GM20000 (cell line): ENCODE results near the gene TBC1D1.

Experiments used
- DNase-seq: peaks from one replicate; pipeline ENCODE4 v3.0.0; 2012; ENCODE audit warnings: low spot score
- TF ChIP-seq, protein P1 (sequence below): IDR thresholded peaks from 2 replicates; pipeline ENCODE4 v1.5.1; 2012; ENCODE audit warnings: mild to moderate bottlenecking, control low read depth; ENCODE audit errors: extremely low read depth, missing control alignments

TBC1D1 gene

DNA sequence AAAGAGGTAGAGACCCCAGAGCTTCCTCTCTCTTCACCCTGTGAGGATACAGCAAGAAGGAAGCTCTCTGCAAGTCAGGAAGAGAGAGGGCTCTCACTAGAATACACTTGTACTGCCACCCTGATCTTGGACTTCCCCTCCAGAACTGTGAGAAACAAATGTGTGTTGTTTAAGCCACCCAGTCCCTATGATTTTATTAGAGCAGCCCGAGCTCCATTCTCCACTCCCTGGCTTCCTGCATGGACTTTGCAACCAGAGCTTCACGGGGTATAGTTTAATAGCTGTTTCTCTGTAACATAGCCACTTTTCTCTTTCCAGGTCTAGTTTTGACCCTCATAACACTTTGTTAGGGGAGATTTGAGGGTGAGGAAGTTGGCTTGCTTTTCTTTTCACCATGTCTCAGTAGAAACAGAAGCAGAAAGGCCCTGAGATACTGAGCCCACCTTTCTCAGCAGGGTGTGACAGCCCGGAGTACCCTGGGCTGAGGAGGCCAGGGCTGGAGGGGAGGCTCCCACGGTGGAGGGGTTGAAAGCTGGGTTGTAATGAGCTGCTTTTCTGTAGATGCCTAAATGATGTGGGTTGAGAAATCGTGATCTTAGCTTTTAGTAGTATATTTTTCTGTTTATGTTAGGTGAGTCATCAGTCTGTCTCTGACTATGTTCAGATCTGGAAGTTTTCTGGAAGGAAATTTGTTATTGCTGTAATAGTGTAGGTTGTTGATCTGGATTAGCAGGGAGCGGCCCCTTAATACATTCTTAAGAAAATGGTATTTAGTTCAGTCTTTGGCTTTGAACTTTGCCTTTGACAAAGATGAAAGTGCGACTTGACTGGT is 187.9 kb downstream of the TBC1D1 start:
- TF ChIP-seq, protein P1, sequence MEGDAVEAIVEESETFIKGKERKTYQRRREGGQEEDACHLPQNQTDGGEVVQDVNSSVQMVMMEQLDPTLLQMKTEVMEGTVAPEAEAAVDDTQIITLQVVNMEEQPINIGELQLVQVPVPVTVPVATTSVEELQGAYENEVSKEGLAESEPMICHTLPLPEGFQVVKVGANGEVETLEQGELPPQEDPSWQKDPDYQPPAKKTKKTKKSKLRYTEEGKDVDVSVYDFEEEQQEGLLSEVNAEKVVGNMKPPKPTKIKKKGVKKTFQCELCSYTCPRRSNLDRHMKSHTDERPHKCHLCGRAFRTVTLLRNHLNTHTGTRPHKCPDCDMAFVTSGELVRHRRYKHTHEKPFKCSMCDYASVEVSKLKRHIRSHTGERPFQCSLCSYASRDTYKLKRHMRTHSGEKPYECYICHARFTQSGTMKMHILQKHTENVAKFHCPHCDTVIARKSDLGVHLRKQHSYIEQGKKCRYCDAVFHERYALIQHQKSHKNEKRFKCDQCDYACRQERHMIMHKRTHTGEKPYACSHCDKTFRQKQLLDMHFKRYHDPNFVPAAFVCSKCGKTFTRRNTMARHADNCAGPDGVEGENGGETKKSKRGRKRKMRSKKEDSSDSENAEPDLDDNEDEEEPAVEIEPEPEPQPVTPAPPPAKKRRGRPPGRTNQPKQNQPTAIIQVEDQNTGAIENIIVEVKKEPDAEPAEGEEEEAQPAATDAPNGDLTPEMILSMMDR = no peak
- DNase-seq = no peak

DNA sequence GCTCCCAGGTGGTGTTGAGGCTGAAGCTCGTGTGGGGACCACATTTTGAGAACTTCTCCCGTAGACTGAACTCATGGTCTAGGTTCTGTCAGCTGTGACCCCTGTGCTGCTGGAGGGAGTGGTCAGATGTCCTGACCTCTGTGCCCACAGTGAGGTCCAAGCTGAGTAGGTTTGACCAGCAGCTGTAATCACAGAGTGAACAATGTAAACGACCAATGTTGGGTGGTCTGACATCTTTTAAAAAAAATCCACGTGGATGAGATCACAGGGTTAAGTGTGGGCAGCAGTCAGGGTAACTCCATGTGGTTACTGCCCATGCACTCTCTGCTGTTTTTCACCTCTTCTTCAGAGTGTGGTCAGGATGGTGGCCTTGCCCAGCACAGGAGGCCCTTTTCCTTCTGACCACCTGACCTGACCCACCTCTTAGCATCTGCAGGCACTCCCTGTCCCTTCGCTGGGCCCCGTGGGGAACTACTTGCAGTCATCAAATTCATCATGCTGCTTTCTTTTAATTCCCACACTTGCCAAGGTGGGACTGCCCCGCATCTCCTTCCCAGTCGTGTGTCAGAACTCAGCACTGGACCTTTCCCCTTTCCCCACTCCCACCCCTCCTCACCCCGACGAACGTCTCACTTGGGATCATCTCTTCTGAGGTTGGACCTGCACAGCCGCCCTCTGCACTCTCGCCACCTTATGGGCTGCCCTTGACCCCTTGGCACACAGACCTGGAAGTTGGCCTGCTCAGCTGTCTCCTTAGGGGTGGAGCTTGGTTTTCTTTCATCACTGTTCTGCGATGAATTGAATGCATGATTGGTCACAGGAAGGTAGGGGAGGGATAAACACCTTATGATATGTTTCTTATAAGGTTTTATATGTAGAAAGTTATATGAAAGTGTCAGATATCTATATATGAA is 189.4 kb downstream of the TBC1D1 start:
- no peak for DNase-seq
- TF ChIP-seq, protein P1 = no peak

DNA sequence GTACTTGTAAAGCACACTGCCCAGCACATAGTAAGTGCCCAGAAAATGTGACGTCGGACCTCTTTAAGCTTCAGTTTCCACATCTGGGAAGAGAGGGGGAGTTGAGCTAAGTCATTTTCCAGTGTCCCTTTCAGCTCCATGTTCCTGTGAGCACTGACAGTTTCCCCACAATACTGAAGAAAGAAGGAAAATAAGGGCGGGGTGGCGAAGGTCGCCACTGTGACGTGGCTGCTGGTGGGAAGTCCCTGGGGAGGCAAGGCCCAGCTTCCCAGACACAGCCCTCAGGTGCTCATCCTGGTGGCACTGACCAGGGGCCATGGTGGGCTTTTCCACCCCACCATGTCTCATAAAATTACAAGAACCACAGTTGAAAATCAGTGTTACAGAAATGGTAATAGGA is 191.1 kb downstream of the TBC1D1 start:
- no peak for DNase-seq
- TF ChIP-seq, protein P1 = no peak

DNA sequence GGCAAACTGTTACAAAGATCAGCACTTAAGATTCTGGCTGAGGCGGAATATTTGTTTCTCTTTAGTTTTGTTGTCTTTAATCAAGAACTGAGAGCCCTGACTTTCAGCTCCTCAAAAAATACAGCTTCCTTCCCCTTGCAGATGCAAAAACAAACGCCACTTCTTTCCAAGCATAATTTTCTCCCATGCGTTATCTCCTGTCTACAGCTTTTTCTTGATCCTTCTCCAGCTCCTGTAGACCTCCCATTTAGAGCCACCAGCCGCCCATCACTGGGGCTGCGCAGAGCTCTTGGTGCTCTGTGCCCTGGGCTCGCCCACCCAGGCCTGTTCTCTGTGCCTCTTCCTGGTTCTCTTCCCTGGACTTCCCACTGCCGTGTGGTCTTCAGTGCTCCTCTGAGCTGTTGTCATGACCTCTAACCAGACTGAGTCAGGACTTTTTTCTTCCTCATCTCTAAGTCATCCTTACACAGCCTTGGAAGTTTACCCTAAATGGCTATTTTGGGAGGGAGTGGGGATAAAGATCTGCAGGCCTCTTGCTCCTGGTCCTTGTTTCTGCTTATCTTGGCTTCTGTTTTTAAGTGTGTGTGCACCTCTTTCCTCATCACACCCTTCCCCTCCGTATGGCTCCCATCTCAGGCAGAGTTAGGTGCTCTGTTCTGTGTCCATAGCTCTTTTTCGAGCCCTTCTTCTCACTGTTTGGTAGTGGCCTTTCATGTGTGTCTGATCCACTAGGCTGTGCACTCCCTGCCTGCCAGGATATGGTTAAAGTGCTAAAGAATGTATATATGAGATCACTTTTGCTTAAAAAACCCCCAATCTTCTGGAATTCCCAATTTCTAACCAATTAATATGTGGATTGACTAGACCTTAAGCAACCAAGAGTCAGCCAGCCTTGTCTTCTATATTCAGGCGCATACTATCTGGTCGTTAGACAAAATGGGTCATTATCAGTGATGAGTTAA is 191.8 kb downstream of the TBC1D1 start:
- TF ChIP-seq, protein P1 = no peak
- no peak for DNase-seq

DNA sequence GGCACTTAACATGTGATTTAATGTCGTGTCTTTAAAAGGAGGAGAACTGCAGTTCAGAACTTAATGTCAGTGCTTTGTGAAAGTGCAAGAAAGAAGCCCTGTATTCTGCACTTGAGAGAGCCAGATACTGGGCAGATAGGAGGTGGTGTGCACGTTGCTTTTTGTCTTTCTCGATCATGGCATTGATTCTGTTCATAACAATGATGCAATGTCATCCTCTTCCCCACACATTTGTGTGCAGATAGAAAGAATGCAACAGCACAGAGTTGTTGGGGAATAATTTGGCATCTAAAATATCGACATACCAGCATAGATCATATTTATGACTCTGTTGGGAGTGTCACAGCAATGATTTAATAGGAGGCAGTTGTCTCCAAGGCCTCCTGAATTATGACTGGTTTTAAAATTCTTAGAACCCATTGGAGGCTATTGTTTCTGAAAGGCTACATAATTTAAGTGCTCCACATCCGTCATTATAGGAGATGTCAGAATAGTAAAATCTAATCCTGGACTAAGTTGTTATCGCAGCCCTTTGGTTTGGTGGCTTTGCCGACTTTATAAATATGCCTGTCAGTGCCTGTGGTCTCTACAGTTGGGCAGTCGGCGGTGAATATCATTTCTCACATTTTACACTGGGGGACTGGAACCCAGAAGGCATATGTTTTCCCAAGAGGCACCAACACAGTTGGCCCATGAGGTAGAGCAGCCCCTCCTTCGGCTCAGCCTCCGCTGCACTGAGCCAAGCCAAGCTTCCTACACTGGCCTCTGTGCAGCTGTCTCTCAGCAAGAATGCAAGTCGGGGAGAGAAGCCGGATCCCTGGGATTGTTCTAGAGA is 194.2 kb downstream of the TBC1D1 start:
- DNase-seq = no peak
- TF ChIP-seq, protein P1 = no peak

DNA sequence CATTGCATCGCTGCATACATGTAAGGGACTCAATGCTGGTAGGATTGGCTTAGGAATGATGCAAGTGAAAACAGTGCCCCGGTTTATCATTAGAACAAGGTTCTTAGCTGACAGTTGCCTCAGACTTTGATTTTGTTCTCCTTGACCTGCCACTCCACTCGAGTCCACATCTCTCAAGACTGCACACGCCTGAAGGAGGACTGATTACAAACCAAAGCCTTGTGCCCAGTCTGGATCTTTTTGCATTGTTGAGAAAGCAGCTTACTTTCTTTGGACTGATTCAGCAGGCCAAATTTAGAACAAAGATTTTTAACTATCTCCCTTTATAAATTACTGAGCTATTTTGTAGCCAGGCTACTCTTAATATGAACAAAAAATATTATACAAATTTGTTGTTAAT is 194.9 kb downstream of the TBC1D1 start:
- TF ChIP-seq, protein P1 = no peak
- no peak for DNase-seq
